GM12892 (cell line): ENCODE measurements around the gene LY6G5B.

ENCODE experiments used
- DNase-seq: peaks from one replicate; pipeline ENCODE4 v3.0.0; 2011; ENCODE audit not compliant: insufficient read length
- FAIRE-seq: peaks from 2 replicates; lab custom pipeline; 2011; peaks lifted over from hg19 to GRCh38; lab: Jason Lieb, UNC
- POLR2A ChIP-seq: IDR thresholded peaks from 2 replicates; pipeline ENCODE4 v1.6.1; 2011; ENCODE audit warnings: low read depth, low read length, control low read depth
- POLR2AphosphoS5 ChIP-seq: IDR thresholded peaks from 2 replicates; pipeline ENCODE4 v1.6.1; 2011; ENCODE audit warnings: low read depth, low read length, control low read depth
- TAF1 ChIP-seq: IDR thresholded peaks from 2 replicates; pipeline ENCODE4 v1.6.1; 2011; ENCODE audit warnings: low read depth, mild to moderate bottlenecking, control low read depth, low read length, borderline replicate concordance

The LY6G5B gene

DNA sequence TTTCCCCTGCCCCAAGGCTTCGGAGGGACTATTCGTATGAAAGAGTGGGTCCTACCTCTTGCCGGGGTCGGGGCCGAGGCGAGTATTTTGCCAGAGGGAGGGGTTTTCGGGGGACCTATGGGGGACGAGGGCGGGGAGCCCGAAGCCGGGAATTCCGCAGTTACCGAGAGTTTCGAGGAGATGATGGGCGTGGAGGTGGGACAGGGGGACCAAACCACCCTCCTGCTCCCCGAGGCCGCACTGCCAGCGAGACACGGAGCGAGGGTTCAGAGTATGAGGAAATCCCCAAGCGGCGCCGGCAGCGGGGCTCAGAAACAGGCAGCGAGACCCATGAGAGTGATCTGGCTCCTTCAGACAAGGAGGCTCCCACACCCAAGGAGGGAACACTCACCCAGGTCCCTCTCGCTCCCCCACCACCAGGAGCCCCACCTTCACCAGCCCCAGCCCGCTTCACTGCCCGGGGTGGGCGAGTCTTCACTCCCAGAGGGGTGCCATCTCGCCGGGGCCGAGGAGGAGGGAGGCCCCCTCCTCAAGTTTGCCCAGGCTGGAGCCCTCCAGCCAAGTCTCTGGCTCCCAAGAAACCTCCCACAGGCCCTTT lies 38.0 kb upstream of the LY6G5B start:
- no peak for FAIRE-seq
- TF ChIP-seq POLR2AphosphoS5 (peak; percentile 62; the same call in 1 of the 2 replicates), TAF1 (no peak), POLR2A (peak; percentile 12; the same call in 1 of the 2 replicates)

DNA sequence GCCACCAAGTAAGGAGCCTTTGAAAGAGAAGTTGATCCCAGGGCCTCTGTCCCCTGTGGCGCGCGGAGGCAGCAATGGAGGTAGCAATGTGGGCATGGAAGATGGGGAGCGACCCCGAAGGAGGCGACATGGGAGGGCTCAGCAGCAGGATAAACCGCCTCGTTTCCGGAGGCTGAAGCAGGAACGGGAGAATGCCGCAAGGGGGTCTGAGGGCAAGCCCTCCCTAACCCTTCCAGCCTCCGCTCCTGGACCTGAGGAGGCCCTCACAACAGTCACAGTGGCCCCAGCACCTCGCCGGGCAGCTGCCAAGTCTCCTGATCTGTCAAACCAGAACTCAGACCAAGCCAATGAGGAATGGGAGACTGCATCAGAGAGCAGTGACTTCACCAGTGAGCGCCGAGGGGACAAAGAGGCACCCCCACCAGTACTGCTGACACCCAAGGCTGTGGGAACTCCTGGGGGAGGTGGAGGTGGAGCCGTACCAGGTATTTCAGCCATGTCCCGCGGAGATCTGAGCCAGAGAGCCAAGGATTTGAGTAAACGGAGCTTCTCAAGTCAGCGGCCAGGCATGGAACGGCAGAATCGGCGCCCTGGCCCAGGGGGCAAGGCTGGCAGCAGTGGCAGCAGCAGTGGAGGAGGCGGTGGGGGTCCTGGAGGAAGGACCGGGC lies 37.4 kb upstream of the LY6G5B start:
- peak; percentile 69 for TF ChIP-seq POLR2AphosphoS5
- TF ChIP-seq TAF1 = no peak
- peak; percentile 55 for TF ChIP-seq POLR2A
- DNase-seq (no peak), FAIRE-seq (no peak)

More for the DNA sequence above, 38.0 kb upstream of the LY6G5B start:
- DNase-seq = no peak

DNA sequence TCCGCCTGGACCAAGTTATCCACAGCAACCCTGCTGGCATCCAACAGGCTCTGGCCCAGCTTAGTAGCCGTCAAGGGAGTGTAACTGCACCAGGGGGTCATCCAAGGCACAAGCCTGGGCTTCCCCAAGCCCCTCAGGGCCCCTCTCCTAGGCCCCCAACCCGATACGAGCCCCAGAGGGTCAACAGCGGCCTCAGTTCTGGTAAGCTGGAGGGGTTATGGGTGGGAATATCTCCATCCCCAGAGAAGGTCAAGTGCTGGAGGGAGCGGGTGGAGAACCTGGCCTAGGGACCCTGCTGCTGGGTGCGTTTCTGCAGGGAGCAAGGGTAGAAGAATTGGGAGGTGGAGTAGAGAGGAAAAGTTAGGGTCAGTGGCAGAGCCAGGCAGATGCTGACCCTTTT lies 36.3 kb upstream of the LY6G5B start:
- TF ChIP-seq POLR2A (no peak), TAF1 (no peak), POLR2AphosphoS5 (no peak; the same call in 1 of the 2 replicates)
- no peak for FAIRE-seq
- no peak for DNase-seq

DNA sequence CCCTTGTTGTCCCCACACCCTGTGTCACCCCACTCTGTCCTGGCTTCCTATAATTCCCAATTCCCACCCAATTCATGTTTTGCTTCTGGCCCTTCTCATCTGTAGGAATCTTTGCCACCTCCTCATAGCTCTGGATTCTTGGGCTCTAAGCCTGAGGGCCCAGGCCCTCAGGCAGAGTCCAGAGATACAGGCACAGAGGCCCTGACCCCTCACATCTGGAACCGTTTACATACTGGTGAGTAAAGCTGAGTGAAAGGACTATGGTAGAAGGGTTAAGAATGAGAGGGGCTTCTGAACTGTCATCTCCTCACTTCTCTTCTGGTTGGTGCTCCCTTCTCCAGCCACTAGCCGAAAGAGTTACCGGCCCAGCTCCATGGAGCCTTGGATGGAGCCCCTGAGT lies 35.6 kb upstream of the LY6G5B start:
- FAIRE-seq (no peak), DNase-seq (no peak)
- TF ChIP-seq TAF1 (no peak), POLR2A (no peak), POLR2AphosphoS5 (no peak)

DNA sequence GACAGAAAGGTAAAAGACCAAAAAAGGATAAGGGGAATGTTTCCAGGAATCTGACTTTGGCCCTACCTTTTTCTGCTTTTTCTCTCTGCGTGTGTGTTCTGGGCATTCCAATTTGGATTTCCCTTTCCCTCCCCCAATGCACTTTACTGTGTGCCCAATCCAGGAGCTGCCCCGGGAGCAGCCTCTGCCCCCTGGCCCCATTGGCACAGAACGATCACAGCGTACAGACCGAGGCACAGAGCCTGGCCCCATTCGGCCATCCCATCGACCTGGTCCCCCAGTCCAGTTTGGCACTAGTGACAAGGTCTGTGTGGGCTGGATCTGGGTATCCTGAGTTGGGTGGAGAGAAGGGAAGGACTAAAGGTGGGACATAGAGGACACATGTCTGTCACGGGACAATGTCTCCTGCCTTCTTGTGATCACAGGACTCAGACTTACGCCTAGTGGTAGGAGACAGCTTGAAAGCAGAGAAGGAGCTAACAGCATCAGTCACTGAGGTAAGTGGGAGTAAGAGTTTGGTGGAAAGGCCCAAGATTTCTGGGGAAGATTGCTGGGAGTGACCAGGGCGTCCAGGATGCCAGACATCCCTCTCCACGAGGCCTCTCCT lies 34.7 kb upstream of the LY6G5B start:
- FAIRE-seq (no peak), DNase-seq (no peak)
- no peak for TF ChIP-seq POLR2A
- no peak for TF ChIP-seq TAF1
- no peak for TF ChIP-seq POLR2AphosphoS5

DNA sequence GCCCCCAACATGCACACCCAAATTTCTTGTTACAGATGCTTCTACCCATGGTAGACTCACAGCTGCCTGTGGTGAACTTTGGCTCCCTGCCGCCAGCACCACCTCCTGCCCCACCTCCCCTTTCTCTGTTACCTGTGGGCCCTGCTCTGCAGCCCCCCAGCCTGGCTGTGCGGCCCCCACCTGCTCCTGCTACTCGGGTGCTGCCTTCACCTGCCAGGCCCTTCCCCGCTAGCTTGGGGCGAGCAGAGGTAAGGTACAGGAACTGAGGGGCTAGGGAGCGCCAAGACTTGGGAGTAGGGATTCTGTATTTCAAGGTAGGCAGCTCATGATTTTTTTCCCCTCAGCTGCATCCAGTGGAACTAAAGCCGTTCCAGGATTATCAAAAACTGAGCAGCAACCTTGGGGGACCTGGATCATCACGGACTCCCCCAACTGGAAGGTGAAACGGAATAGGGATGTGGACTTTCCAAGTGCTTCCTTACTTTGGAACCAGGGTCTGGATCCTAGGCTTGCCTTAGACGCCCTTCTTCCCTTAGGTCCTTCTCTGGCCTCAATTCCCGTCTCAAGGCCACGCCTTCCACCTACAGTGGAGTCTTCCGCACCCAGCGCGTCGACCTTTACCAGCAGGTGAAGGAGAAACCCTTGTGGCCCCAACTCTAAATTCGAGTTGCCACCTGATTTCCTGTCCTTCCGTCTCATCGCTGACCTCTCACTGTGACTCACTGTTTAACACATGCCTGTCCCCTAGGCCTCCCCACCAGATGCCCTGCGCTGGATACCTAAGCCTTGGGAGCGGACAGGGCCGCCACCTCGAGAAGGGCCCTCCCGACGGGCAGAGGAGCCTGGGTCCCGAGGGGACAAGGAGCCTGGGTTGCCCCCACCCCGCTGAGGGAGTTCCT lies 32.8 kb upstream of the LY6G5B start:
- no peak for TF ChIP-seq POLR2AphosphoS5
- no peak for TF ChIP-seq TAF1
- TF ChIP-seq POLR2A = no peak
- FAIRE-seq (no peak), DNase-seq (no peak)

DNA sequence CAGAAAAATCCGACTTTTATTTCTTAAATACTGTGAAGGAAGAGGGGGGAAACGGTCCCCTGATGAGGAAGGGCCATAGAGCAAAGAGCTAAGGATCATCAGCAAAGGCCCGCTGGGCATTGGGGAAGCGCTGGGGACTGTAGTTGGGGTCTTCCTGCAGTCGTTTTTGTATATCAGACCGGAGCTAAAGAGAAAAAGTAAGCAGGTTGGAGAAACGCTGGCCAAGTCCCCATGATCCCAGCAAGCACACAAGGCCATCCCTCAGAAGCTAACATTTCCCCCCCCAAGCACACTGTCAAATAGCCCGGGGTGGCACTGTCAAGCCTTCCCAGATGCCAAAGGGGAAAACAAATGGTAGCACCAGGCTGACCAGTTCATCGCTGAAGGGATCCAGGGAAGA lies 30.7 kb upstream of the LY6G5B start:
- DNase-seq = no peak
- TF ChIP-seq TAF1 = no peak
- TF ChIP-seq POLR2AphosphoS5 = peak; percentile 81
- TF ChIP-seq POLR2A = peak; percentile 49; the same call in 1 of the 2 replicates
- no peak for FAIRE-seq

DNA sequence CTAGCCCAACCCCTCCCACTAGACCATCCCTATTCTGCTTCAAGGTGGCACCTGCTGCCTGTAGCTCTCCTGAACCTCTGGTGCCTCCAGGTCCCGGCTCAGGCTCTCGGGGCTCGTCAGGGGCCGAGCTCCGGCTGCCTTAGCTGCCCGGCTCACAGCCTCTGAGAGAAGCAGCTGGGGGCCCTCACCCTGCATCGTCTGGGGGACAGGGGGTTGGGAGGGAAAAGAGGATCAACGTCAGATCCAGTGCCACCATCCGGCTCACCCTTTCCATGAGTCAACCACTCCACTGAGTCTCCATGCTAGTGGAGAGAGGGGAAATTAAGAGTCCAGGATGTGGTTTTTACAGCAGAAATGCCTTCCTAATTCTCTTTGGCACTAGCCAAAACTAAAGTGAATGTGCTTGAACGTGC lies 30.3 kb upstream of the LY6G5B start:
- no peak for FAIRE-seq
- DNase-seq = no peak
- TF ChIP-seq POLR2A = 0 out of 2 replicates have a peak, but pooled peaks have one; percentile 21
- no peak; the same call in 1 of the 2 replicates for TF ChIP-seq POLR2AphosphoS5
- no peak for TF ChIP-seq TAF1

DNA sequence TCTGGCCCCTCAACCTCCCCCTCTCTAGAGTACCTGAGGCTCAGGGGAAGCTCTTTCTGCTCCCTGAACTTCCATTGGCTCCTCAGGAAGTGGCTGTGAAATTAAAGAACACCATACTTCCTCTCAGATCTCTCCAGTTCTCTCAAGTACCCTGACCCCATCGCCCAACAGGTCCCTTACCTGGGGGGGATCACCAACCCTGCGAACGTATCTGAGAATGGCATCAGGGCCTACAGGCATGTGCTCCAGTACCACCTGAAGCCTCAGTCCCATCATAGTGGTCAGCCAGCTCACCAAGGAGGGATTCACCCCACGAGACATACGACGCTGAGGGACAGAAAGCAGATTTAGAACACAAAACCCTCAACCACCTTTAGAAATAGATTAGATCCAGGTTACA lies 29.2 kb upstream of the LY6G5B start:
- DNase-seq (no peak), FAIRE-seq (no peak)
- TF ChIP-seq TAF1 (no peak), POLR2AphosphoS5 (no peak), POLR2A (no peak)

DNA sequence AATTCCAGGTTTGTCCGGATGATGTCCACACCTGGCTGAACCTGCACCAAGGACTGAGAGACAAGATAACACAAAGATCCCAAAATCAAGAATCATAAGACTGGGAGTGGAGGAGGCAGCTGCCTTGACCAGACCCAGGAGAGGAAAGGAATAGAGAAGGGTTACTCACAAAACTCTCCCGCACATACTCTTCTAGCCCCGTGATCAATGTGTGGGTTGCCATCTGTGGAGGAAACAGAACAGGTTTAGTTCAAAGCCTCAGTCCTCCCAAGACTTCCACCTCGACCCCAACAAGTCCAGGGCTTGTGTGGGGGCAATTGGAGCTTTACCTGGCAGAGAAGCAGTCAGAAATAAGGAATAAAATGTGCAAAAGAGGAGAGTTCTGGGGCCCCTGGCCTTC lies 28.4 kb upstream of the LY6G5B start:
- FAIRE-seq = no peak

DNA sequence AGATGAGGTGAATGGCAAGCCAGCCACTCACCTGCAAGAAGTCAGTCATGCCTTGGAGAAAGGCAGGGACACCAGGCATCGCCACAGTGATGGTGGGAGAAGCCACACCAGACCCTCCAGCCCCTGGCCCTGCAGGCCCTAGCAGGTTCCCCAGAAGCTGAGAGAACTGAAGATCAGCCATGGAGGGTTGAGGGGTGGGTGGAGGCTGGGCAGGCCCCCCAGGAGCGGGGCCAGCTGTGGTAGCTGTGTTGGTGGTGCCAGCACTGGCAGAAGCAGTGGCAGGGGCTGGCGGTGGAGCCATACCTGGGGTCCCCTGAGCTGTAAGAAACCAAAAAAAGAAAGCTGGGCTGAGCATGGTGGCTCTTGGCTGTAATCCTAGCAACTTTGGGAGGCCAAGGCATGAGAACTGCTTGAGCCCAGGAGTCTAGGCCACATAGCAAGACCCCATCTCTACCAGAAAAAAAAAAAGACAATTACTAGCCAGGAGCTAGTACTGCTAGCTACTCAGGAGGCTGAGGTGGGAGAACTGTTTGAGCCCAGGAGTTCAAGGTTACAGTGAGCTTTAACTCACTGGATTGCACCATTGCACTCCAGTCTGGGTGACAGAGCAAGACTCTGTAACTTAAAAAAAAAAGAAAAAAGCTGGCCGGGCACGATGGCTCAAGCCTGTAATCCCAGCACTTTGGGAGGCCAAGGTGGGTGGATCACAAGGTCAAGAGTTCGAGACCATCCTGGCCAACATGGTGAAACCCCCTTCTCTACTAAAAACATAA lies 26.8 kb upstream of the LY6G5B start:
- TF ChIP-seq POLR2AphosphoS5 = no peak
- TF ChIP-seq POLR2A = no peak
- TF ChIP-seq TAF1 = no peak
- DNase-seq (no peak), FAIRE-seq (no peak)

More for the DNA sequence above, 28.4 kb upstream of the LY6G5B start:
- no peak for TF ChIP-seq TAF1
- TF ChIP-seq POLR2A = no peak
- TF ChIP-seq POLR2AphosphoS5 = no peak
- no peak for DNase-seq
